GM19397 (cell line): ENCODE data around the gene RSPH6A.

Source experiments
- ATAC-seq: cut with Tn5 transposase; IDR thresholded peaks from one replicate; pipeline ENCODE4 v1.9.1; 2021; ENCODE audit warnings: mild to moderate bottlenecking, moderate library complexity; ENCODE audit not compliant: unreplicated experiment

Gene RSPH6A

DNA sequence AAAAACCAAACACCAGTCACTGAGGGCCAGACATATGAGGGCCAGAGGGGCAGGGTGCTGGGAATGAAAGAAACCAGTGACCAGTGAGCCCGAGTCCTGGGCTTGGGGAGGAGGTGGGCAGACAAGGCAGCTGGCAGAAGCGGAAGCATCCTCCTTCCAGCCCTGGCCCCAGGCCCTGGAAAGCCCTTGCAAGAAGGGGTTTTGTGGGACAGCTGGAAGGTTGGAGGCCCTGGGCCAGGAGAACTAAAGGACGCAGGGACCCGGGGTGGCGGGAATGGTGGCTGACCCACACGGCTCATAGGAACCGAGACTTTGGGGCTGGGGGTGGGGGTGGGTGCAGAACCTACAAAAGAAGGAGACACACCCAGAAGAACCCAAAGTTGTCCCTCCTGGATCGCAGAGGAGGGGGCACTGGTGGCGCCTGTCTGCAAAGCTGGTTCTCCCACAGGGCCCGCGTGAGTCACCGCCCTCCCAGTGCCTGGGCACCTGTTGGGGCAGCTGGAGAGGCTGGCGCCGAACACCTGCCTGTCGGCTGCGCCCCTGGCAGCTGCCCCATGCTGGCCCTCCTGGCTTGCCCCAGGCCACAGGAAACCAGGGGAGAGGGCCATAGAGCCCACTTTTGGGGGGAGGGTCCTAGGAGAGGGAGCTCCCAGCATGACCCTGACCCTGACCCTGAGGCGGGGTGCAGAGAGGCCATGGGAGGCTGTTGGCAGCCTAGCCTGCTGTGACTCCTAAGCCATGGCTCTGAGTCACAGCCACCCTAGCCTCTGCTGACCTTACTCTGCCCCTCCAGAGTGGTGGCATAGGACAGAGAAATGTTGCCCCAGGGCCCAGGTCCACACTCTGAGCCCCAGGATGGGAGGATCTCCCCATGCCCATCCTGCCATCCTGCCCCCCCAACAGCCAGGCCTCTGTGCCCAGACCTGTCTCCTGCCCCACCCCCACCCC, 33.6 kb downstream of the RSPH6A start:
- no peak for ATAC-seq

DNA sequence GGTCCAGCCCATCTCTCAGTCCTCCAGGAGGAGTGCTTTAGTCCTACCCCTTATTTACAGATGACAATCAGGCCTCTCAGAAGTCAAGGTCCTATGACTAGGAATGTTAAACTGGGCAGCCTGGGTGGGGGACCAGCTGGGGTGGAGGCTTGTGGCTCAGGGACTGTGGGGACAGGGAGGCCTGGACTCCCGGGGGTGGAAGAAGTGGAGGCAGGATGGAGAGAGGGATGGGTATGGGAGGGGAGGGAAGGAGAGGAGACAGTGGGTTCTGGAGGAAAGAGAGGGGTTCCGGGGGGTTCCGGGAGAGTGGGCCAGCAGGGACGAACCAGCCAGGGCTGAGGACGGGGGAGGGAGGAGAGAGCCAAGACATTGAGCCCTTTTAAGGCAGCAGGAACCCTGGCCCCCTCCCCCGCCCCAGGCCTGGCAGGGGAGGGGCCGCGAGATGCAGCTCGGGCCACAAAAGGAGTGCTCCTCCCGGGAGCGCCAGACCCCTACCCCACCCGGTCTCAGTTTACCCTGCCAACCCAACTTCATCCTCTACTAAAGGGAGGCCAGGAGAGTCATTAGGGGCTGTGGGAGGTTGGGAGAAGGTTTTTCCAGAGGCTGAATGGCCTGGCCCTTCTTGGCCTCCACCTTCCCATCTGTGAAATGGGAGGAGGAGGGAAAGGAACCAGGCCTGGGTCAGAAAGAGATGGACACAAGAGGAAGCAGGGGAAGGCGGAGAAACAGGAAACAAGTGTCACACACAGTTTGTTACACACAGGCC, 34.5 kb downstream of the RSPH6A start:
- no peak for ATAC-seq

DNA sequence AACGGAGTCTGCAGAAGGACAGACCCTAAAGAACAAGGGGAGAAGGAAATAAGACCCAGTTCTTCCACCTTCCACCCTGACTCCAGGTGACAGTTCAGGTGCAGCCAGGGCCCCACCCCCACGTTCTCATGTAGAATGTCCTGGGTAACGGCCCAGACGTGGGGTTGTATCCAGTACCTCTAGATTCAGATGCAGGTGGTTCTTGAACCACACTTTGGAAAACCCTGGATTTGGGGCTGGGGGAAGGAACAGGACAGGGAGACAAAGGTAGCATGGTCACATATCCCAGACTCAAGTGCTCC, 35.0 kb downstream of the RSPH6A start:
- ATAC-seq: no peak

DNA sequence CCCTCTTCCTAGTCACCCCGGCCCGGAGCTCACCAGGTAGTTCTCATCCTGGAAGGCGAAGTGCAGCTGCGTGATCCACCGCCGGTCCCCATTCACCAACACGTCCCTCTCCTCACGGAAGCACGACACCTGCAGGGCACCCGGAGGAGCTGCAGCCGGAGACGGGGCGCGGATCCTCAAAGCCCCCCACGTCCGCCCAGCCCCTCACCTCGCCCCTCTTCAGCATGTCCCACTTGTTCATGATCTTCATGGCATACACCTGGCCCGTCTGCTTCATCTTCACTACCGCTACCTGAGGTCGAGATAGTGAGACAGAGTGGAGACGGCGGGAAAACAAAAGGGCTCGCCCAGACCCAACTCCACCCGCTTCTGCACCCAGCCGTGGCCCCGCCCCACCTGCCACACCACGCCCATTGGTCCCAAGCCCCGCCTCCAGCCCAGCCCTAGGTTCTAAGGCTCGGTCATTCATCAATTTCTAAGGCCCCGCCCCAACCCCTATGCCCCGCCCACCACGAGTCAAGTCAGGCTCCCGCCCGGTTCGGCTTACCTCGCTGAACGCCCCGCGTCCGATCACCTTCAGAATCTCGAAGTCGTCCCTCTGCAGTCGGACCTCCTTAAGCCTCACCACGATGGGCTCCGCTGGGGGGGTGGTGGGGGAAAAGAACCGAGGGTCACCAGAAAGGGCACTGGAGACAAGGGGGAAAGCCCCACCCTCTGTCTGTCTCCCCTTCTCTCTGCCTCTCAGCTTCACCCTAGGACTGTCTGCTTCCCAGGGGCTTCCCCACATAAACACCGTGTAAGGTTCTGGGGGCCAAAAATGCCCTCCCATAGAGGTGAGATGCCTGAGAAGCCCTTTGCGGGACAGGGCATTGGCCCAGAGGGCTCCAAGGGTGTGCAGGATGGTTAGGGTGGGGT, 35.6 kb downstream of the RSPH6A start:
- peak; percentile 67 for ATAC-seq

DNA sequence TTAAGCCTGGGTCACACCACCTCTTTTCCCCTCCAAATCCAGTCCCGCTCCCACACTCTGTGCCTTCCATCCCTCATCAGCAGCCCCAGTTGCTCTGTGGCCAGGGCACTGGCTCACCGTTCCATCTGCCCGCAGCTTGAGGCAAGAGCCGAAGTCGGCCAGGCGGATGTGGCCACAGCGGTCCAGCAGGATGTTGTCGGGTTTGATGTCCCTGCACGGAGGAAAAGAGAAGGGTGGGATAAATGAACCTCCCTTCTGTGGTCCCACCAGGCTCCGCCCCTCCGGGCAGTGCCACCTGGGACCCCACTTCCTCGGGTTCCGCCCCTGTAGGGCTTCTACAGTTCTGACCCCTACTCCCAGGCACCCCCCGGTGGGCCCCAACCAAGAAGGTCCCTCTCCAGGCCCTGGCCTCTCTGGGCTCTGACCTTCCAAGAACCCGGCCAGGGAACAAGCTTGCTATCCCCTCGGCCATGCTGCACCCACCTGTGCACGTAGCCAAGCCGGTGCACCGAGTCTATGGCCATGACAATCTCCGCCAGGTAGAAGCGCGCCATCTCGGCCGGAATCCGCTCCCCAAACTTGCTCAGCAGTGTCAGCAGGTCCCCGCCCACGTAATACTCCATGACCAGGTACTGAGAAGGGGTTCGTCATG, 37.0 kb downstream of the RSPH6A start:
- no peak for ATAC-seq

DNA sequence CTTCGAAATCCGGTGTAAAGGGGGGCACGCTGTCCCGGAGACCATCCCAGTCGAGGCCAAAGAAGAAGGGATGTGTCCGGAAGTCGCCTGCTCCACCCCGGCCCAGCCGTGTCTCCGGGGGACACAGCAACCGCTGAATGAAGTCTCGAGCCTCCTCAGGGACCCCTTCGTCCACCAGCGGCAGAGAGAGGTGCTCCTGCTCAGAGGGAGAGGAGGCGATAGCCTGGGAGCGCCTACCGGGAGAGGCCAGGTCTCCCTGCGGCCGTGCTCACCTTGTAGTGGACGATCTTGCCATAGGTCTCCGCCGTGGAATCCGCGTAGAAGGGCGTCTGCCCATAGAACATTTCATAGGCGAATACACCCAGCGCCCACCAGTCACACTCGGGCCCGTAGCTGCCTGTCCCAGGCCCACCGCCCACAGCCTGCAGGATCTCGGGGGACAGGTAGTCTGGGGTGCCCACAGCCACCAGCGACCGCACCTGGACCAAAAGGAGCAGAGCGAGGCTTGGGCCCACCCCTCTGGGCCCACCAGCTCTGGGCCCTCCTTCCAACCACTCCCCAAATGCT, 37.6 kb downstream of the RSPH6A start:
- ATAC-seq: no peak

DNA sequence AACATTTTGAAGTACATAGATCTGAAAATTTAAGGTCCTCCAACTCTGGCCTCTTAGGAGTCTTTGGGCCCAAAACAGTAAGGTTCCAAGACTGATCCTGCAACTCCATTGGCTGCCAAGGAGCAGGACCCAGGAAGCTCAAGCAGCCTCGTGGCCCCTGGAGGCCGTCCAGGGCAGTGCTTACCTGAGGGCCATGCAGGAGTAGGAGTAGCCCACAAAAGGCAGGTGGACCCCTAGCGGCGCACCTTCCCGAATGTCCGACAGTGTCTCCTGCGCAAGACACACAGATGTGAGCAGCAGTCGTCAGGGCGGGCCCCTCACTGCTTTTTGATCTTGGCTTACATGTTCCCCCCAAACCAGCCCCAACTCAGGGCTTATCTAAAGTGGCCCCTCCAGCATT, 40.3 kb downstream of the RSPH6A start:
- no peak for ATAC-seq

DNA sequence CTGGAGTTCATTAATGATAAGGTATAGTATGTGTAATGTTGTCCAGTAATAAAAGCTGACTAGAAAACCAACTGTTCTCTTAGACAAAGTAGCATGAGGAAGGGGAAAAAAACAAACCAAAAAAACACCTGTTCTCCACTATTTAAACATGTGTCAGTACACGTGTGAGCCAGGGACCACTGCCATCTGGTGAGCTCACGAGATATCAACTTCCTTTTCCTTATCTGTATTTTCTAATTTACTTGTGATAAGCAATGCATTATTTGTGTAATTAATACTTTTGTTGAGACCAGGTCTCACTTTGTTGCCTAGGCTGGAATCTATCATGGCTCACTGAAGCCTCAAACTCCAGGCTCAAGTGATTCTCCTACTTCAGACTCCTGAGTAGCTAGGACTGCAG, 41.7 kb downstream of the RSPH6A start:
- no peak for ATAC-seq

DNA sequence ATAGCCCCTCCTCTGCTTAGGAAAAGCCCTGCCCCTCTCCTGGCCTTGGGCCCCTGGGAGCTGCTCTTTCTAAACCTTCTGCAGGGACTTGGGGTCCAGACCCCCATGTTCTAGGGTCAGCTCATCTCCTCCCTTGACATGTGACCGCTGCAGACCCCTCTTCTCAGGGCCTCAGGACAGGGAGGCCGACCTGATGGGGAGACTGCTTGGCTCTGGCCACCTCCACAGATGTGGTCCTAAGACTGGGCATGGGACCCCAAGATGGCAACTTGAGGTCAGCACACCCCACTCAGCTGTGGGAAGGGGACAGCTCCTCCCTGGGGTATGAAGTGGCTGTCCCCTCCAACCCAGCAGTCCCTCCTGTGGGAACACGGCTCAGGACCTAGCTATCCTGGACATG, 42.2 kb downstream of the RSPH6A start:
- ATAC-seq: no peak

DNA sequence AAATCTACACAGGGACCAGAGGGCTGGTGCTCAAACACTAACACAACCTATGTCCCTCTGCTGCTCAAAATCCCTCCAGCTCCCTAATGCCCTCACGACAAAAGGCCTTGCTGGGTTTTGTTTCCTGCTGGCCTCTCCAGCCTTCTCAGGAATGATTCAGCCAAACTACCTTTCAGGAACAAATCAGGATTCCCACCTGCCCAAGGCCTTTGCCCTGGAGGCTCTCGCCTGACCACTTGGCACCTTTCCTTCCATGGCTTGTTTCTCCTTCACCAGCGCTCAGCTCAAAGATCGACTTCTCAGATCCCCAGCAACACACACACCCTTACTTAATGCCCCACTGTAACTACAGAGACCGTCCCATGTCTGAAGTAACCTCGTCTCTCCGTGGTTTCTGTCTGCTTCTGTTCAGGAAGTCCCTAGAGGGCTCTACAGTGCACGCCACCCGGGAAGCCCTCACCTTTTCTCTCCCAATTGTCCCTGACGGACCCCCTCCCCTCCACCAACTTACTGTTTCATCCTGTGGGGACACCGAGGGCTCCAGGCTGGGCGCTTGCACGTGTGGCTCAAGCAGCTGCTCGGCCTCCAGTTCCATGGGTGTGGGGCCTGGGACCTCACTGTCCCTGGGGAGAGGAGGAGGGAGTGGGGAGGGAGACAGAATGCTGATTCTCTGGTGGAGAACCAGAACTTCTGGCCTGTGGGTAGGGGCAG, 42.8 kb downstream of the RSPH6A start:
- no peak for ATAC-seq

DNA sequence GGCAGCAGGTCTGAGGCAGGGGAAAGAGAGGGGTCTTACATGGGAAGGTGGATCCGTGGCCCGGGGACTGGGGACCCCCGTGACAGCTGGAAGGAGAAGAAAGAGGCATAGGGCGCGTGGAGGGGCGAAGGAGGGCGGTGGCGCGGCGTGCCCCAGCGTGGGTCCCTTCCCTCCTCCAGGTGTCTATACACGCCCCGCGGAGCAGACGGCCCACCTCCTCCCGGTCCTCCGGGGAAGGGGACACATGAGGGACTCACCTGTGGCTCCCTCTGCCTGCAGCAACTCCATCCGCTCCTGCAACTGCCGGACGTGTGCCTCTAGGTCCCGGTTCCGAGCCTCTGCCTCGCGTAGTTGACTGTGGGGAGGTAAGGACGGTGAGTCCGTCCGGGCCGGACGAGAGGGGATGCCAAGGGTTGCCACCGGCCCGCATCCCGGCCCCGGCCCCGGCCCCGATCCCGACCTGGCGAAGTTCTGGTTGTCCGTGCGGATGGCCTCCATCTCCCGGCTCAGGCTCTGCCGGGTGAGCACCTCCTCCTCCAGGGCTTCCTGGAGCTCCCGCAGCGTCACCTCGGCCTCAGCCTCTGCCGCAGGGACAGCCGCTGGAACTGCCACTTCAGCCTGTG, 43.7 kb downstream of the RSPH6A start:
- no peak for ATAC-seq

DNA sequence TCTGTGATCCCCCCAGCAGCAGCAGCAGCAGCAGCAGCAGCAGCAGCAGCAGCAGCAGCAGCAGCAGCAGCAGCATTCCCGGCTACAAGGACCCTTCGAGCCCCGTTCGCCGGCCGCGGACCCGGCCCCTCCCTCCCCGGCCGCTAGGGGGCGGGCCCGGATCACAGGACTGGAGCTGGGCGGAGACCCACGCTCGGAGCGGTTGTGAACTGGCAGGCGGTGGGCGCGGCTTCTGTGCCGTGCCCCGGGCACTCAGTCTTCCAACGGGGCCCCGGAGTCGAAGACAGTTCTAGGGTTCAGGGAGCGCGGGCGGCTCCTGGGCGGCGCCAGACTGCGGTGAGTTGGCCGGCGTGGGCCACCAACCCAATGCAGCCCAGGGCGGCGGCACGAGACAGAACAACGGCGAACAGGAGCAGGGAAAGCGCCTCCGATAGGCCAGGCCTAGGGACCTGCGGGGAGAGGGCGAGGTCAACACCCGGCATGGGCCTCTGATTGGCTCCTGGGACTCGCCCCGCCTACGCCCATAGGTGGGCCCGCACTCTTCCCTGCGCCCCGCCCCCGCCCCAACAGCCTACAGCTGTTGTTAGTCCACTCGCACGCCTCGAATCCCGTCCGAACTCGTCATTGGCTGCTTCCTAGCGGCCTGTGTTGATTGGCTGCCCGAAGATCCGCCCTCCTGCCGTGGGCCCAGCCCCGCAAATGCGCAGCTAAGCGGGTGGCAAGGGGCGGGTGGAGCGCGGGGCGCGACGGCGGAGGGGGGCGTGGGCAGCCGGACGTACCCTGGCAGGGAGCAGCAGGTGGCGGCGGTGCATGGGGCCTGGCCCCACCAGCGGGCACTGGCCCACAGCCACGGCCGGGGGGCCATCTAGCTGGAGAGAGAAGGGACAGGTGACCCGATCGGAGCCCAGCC, 44.7 kb downstream of the RSPH6A start:
- ATAC-seq: peak; percentile 43

DNA sequence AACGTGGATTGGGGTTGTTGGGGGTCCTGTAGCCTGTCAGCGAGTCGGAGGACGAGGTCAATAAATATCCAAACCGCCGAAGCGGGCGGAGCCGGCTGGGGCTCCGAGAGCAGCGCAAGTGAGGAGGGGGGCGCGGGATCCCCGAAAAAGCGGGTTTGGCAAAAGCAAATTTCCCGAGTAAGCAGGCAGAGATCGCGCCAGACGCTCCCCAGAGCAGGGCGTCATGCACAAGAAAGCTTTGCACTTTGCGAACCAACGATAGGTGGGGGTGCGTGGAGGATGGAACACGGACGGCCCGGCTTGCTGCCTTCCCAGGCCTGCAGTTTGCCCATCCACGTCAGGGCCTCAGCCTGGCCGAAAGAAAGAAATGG, 45.3 kb downstream of the RSPH6A start:
- ATAC-seq: no peak

DNA sequence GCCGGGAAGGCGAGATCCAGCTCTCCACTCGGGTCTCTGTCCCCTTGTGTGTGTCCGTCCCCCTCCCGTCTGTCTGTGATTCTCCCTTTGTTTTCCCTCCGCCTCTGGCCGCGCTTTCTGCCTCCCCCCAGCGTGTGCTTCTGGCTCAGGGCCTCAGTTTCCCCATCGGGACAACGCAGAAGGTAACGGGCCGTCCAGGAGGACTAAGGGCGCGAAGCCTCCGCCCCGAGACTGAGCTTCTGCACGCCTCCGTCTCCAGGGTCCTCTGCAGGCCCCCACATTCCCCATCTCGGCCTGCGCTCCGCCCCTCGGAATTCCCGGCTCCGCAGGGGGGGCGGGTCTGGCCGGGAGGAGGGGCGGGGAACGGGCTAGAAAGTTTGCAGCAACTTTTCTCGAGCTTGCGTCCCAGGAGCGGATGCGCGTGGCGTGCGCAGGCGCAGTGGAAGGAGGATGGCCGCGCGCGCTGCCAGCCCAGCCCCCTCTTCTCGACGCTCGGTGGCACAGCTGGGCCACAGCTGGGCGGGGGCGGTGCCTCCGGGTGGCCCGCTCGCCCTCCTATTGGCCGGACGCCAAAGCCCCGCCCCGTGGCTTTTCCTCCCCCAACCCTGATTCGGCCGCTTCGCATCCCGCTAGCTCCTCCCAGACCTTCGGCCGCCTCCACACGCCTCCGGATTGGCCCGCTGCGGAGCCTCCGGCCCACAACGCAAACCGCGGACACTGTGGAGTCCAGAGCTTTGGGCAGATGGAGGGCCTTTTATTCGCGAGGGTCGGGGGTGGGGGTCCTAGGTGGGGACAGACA, 45.9 kb downstream of the RSPH6A start, which contains the start of gene SIX5:
SIX5 (minus strand) TSS at position 269 of the 799 bp plus-strand sequence. CDS start 408 bp downstream, outside the sequence.
- peak; percentile 57 for ATAC-seq

DNA sequence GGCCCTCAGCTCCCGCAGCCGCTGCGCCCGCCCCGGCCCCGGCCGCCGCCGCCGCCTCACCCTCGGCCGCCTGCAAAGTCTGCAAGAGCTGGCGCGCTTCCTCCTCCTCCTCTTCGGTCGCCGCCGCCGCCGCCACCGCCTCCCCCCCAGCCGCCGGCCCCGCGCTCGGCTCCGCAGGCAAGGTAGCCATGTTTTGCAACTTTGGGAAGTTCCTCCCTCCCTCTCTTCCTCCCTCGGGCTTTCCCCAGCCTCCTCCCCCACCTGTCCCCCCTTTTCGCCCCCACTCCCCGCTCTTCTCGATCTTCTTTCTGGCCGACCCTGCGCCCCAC, 46.5 kb downstream of the RSPH6A start:
- ATAC-seq: no peak

DNA sequence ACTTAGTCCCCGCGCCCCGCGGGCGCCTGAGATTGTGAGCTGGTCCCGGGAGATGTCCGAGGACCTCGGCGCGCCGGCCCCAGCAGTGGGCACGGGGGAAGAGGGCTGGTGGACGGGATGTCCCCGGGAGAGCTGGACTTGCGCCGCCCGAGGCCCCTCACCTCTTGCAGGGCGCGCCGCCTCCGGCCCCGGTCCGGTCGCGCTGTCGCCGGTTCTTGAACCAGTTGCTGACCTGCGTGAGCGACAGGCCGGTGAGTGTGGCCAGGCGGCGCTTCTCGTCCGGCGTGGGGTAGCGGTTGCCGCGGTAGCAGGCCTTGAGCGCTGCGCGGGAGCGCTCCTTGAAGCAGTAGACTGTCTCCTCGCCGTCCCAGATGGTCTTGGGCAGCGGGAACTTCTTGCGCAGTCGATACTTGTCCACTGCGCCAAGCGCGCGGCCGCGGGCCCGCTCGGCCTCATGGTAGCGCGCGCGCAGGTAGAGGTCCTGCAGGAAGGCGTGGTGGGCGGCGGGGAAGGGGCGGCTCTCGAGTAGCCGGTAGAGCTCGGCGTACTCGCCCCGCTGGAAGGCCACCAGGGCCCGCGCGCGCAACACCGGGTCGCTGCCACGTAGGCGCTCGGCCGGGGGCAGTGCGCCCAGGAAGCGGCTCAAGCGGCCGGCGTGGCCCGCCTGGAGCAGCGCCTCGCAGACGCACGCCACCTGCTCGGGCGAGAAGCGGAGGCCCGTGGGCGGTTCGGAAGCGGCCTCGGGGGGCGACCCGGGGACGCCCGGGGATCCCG, 47.0 kb downstream of the RSPH6A start:
- no peak for ATAC-seq

DNA sequence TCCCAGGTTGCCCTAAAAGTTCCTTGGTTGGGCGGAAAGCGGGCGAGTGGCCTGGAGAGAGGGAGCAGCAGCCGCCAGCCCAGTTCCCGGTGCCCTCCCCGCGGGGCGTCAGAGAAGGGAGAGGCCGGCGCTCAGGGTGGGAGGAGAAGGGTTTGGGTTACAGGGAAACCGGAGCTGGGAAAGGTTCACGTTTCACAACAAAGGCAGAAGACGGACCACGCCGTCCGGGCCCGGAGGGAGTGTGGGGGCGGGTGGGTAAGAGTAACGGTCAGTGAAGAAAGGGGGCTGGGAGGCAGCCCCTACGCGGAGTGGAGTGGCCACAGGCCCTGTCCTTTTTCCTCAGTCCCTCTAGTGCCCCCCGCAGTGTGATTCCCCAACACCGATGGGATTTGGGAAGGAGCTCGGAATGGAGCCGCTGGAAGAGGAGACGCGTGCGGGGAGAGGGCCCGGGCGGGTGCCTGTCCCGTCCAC, 47.7 kb downstream of the RSPH6A start:
- no peak for ATAC-seq
